ENCODE measurements around the gene JAG2. TPM values are rescaled to one million over a fixed set of nuclear protein-coding genes. Genes with fewer than 3 reads are reported as not detected.
"Not testable (repeated sequence)": the region's sequence is repeated elsewhere in the genome, so short reads cannot be mapped to it uniquely, and the experiment has no call there.

JAG2 gene
- total and polyA plus RNA-seq, 2 donors from 2014 or later = 6.3 to 26.1 TPM

DNA sequence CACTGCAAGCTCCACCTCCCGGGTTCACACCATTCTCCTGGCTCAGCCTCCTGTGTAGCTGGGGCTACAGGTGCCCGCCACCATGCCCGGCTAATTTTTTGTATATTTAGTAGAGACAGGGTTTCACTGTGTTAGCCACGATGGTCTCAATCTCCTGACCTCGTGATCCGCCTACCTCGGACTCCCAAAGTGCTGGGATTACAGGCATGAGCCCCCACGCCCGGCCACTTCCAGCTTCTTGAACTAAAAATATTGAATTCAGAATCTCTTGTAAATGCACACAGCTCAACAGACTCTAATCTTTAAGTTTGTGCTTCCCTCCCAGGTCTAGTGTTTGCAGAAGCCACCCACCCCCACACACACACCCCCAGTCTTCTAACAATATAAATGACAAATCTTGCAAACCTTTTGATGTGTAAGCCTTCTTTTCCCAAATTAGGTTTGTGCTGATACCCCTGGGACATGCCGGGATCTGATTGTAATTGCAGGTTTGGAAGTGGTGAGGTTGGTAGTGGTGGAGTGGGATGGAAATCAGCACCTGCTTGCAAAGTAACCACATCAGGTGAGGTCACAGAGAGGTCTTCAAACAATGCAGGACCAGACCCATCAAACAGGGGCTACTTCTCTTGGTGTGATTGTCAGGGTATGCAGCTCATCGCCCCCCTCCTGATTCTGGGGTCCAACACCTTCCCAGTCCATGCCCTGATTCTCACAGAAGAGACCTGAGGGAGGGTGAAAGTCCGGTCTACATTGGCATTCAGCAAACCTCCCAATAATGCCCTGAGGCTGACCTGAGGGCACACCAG lies 51.9 kb downstream of the JAG2 start:
- DNase-seq = no peak
- H3K9ac ChIP-seq (ENCODE audit: low read length in 3 of 3) = no peak overlapping the region
- H3K36me3 ChIP-seq (ENCODE audit: control insufficient read depth in 2 of 3, insufficient read depth in 3 of 3, low read length in 3 of 3) = no peaks in the 10 kb centered on the region
- no peak overlapping the region for H3K27ac ChIP-seq (ENCODE audit: low read depth in 2 of 2, low read length in 2 of 2)
- no peaks in the 10 kb centered on the region for H3K4me1 ChIP-seq (ENCODE audit: control insufficient read depth in 2 of 3, insufficient read depth in 2 of 3, low read depth in 1 of 3, low read length in 3 of 3)
- intact Hi-C loops (cut with DNase I) = no loop called here
- H3K9me3 ChIP-seq (ENCODE audit: control insufficient read depth in 2 of 3, insufficient read depth in 1 of 3, low read length in 3 of 3) = peaks cover 0 to 9% (median 0%) of the 10 kb centered on the region in 3 donors
- no peak overlapping the region for H3K4me3 ChIP-seq (ENCODE audit: low read length in 3 of 3)
- TF ChIP-seq, protein P1, sequence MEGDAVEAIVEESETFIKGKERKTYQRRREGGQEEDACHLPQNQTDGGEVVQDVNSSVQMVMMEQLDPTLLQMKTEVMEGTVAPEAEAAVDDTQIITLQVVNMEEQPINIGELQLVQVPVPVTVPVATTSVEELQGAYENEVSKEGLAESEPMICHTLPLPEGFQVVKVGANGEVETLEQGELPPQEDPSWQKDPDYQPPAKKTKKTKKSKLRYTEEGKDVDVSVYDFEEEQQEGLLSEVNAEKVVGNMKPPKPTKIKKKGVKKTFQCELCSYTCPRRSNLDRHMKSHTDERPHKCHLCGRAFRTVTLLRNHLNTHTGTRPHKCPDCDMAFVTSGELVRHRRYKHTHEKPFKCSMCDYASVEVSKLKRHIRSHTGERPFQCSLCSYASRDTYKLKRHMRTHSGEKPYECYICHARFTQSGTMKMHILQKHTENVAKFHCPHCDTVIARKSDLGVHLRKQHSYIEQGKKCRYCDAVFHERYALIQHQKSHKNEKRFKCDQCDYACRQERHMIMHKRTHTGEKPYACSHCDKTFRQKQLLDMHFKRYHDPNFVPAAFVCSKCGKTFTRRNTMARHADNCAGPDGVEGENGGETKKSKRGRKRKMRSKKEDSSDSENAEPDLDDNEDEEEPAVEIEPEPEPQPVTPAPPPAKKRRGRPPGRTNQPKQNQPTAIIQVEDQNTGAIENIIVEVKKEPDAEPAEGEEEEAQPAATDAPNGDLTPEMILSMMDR (IDR thresholded peaks at IDR 0.05; ENCODE audit: borderline replicate concordance, extremely low read depth, insufficient read depth) = no peak
- H3K27me3 ChIP-seq (ENCODE audit: control insufficient read depth, insufficient read depth, low read length) = no peaks in the 10 kb centered on the region
- FAIRE-seq = no peak

GRCh38 chr14:105109243-105109642 lies 59.3 kb downstream of the JAG2 start:
- H3K9ac ChIP-seq (ENCODE audit: low read length in 3 of 3); H3K9me3 ChIP-seq (ENCODE audit: control insufficient read depth in 2 of 3, insufficient read depth in 1 of 3, low read length in 3 of 3); H3K4me1 ChIP-seq (ENCODE audit: control insufficient read depth in 2 of 3, insufficient read depth in 2 of 3, low read depth in 1 of 3, low read length in 3 of 3); H3K27ac ChIP-seq (ENCODE audit: low read depth in 2 of 2, low read length in 2 of 2); H3K36me3 ChIP-seq (ENCODE audit: control insufficient read depth in 2 of 3, insufficient read depth in 3 of 3, low read length in 3 of 3); FAIRE-seq; intact Hi-C loops (cut with DNase I); H3K27me3 ChIP-seq (ENCODE audit: control insufficient read depth, insufficient read depth, low read length); DNase-seq; H3K4me3 ChIP-seq (ENCODE audit: low read length in 3 of 3): not testable (repeated sequence)

DNA sequence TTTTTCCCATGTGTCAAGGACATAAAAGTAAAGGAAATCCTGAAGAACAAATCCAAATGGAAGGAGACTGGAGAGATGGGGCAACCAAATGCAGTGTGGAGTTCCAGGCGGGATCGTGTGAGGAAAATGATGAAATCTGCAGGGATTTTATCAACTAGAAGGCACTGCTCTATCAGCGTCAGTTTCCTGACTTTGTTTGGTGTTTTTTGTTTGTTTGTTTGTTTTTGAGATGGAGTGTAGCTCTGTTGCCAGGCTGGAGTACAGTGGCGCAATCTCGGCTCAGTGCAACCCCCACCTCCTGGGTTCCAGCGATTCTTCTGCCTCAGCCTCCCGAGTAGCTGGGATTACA lies 60.1 kb downstream of the JAG2 start:
- FAIRE-seq (no peak), DNase-seq (no peak)
- no peaks in the 10 kb centered on the region for H3K4me1 ChIP-seq (ENCODE audit: control insufficient read depth in 2 of 3, insufficient read depth in 2 of 3, low read depth in 1 of 3, low read length in 3 of 3)
- intact Hi-C loops (cut with DNase I) = no loop called here
- TF ChIP-seq, protein P1 (IDR thresholded peaks at IDR 0.05; ENCODE audit: borderline replicate concordance, extremely low read depth, insufficient read depth) = no peak
- no peak overlapping the region for H3K9ac ChIP-seq (ENCODE audit: low read length in 3 of 3)
- no peak overlapping the region for H3K27ac ChIP-seq (ENCODE audit: low read depth in 2 of 2, low read length in 2 of 2)
- H3K36me3 ChIP-seq (ENCODE audit: control insufficient read depth in 2 of 3, insufficient read depth in 3 of 3, low read length in 3 of 3) = no peaks in the 10 kb centered on the region
- H3K27me3 ChIP-seq (ENCODE audit: control insufficient read depth, insufficient read depth, low read length) = no peaks in the 10 kb centered on the region
- H3K9me3 ChIP-seq (ENCODE audit: control insufficient read depth in 2 of 3, insufficient read depth in 1 of 3, low read length in 3 of 3) = no peaks in the 10 kb centered on the region
- no peak overlapping the region for H3K4me3 ChIP-seq (ENCODE audit: low read length in 3 of 3)

GRCh38 chr14:105107781-105108515 lies 60.6 kb downstream of the JAG2 start:
- H3K27ac ChIP-seq (ENCODE audit: low read depth in 2 of 2, low read length in 2 of 2) = no peak overlapping the region
- no peaks in the 10 kb centered on the region for H3K27me3 ChIP-seq (ENCODE audit: control insufficient read depth, insufficient read depth, low read length)
- FAIRE-seq (no peak), DNase-seq (no peak)
- H3K4me1 ChIP-seq (ENCODE audit: control insufficient read depth in 2 of 3, insufficient read depth in 2 of 3, low read depth in 1 of 3, low read length in 3 of 3) = no peaks in the 10 kb centered on the region
- no peak overlapping the region for H3K9ac ChIP-seq (ENCODE audit: low read length in 3 of 3)
- H3K4me3 ChIP-seq (ENCODE audit: low read length in 3 of 3) = no peak overlapping the region
- intact Hi-C loops (cut with DNase I) = no loop called here
- H3K9me3 ChIP-seq (ENCODE audit: control insufficient read depth in 2 of 3, insufficient read depth in 1 of 3, low read length in 3 of 3) = no peaks in the 10 kb centered on the region
- TF ChIP-seq, protein P1 (IDR thresholded peaks at IDR 0.05; ENCODE audit: borderline replicate concordance, extremely low read depth, insufficient read depth) = no peak
- no peaks in the 10 kb centered on the region for H3K36me3 ChIP-seq (ENCODE audit: control insufficient read depth in 2 of 3, insufficient read depth in 3 of 3, low read length in 3 of 3)

Data from kidney (tissue), 14 donors.